HG03045 (cell line): ENCODE results near the gene CERK.
"Not testable (repeated sequence)": the region's sequence is repeated elsewhere in the genome, so short reads cannot be mapped to it uniquely, and the experiment has no call there.

ENCODE experiments used
- ATAC-seq: cut with Tn5 transposase; IDR thresholded peaks from one replicate; pipeline ENCODE4 v1.9.1; 2021; ENCODE audit warnings: mild to moderate bottlenecking, moderate library complexity; ENCODE audit not compliant: unreplicated experiment

Gene CERK

DNA sequence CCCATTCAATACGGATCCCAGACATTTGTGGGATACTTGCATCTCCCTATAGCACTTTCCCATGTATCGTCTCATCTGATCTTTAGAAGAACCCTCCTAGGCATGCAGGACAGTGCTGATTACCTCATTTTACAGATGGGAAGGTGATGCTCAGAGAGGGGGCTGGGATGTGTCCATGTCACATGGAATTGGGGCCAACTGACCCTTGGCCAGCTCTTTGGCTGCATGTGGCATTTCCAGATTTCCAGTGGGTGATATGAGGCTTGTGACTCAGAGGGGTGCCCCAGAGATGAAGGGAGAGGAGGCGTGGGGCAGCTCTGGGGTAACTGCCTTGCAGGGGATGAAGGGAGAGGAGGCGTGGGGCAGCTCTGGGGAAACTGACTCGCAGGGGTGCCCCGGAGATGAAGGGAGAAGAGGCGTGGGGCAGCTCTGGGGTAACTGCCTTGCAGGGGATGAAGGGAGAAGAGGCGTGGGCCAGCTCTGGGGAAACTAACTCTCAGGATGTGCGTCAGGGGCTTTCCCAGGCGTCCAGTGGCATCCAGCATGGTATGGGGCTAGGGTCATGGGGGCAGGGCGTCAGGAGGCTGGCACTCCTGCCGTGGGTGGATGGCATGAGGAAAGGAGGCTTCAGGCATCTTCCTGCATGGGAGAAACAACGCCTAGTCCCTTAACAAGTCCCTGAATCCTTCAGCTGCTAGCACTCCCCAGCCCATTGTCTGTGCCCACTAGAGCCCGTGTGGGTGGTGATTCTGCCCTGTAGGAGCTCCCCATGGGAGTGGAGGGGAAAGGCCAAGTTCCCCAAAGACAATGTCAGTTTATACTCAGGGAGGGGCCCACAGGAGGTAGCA lies 11.9 kb upstream of the CERK start:
- no peak for ATAC-seq

DNA sequence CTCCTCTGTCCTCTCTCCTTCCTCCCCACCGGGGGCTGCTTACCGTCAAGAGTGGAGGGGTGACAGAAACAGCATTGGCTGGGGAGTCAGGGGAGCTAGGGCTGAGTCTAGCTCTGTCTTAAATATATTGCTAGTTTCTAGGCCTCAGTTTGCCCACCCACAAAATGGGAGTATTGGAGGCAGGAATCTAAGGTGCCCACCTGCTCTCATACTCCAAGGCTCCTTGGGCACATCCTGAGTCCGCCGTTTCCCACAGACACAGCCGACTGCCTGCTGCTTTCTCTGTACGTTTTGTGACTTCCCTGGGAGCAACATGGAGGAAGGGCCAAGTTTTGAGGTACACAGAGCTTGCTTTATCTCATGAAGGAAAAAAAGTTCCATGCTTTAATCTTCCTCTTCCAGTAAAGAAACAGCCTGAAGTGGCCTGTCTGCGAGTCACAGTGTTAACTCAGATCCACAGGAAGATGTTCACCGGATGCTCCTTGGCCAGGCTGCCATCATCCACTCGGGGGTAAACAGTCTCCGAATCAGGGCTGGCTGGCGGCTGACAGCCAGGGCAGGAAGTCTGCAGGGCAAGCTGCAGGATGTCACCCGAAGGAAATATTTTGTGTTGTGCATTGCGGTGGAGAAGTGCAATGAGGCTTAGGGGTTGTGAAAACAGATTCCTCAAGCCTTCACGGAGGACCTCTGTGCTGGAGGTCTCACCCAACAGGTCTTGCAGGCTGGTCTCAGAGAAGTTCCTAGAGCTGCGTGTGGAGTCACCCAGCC lies 11.0 kb upstream of the CERK start:
- no peak for ATAC-seq

DNA sequence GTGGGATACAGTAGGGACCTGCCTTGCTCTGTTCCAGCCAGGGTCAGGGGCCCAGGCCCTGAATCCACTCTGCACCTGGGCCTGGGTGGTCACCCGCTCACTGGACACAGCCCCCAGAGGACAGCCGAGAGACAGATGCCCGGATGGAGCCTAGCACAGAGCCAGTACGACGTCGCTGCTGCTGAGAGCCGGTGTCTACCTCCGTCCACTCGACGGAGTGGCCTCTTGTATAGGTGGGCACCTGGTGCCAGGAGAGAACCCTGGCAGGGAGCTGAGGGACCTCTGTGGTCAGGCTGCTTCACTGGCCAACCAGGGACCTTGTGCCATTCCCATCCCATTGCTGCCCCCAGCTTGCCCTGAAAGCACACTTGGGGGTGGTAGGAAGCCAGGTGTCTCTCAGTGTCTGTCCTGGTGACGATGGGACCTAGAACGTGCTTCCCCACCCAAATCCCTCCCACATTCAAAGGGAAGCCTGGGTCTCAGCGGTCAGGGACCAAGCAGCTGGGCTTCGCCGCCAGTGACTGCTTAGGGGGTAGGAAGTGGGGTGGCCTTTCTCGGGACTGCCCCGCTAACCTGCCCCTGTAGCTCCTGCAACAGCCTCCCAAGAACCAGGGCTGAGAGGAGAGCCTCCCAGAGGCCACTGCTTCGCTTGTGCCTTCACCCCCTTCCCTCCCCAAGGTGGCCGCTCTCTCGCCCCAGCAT lies 10.3 kb upstream of the CERK start:
- no peak for ATAC-seq

DNA sequence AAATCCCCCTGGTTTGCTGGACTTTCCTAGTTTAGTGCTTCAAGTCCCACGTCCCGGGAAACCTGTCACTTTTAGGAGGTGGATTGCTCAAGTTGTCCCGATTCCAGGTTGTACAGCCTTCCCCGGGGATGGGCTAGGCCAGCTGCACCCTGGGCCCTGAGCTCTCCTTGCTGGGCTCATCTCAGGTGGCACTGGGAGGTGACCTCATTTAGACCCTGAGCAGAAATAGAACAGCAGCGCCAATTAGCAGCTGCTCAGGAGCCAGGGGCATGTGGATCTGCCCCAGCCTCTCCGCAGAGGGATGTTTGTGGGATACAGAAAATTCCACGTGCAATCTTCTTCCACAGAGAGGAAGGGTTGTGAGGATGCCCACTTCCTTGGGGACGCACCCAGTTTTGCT lies 9.6 kb upstream of the CERK start:
- no peak for ATAC-seq

DNA sequence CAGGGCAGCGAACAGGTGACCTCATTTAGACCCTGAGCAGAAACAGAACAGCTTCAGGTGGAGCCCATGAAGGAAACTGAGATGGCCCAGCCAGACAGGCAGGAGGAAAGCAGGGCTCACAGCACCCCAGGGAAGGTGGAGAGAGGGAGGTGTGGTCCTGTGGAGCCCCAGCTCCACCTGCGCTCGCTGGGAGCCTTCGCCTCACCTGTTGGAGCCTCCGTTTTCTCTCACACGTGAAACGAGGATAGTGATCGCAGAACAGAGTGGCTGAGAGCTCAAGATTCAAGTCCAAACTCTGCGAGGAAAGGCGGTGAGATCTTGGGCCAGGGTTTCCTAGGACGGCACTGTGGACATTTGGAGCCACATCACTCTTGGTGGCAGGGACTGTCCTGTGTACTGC lies 8.6 kb upstream of the CERK start:
- ATAC-seq = no peak

DNA sequence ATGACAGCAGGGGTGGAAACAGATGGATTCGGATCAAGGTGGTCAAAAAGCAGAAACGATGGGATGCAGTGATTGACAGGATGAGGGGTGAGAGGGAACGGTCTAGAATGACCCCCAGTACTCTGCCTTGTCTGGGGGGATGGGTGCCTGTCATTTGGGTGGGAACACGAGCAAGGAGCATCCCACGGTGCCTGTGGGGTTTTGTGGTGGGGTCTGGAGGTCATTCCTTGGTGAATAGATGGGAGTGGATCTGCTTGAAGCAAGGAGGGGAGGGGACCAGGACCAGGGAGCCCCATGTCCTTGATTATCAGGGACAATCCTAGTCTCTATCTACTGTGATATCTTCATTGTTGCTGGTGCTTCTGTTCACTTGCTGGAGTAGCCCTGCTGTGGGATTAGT lies 8.1 kb upstream of the CERK start:
- no peak for ATAC-seq

DNA sequence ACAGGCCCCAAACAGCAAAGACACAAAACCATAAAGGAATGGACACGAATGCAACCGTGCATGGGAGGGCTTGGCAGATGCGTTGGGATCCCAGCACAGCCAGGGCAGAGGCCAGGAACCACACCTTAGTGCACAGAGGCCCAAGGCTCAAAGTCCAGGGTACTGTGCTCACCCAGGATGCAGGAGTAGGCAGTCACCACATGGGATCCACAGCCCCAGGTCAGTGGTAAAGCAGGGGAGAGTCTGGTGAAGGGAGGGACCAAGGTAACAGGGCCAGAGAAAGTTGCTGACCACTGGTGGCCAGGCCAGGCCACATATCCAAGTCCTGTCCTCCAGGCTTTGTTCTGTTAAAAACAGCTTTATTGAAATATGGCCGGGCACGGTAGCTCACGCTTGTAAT lies 6.5 kb upstream of the CERK start:
- no peak for ATAC-seq

DNA sequence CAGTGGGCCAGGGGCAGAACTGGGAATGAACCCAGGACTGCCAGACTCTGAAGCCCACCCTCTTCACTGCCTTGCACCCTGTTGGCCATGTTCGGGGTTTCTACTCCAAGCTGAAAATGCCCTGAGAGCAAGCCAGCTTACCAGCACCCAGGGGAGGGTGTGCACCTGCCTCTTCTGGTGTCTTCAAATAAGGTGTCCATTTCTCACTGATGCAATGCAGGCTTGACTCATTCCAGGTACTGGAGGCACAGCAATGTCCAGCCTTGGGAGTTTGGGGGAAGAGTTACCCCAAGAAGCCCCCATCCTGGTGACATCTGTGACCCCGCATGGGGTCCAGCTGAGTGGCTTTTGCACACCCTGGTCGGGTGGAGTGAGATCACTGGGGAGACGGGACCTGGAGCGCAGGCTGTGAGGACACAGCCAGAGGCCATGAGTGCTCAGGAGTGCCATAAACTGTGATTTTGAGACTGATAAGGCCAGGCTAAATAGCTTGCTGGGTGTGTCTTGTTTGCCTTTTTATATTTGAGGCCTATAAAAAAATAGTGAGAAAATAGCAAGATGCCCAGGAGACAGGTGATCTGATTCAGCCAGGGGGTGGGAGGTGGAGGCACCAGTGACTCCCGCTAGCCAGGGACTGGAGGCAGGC lies 4.6 kb upstream of the CERK start:
- ATAC-seq = no peak

DNA sequence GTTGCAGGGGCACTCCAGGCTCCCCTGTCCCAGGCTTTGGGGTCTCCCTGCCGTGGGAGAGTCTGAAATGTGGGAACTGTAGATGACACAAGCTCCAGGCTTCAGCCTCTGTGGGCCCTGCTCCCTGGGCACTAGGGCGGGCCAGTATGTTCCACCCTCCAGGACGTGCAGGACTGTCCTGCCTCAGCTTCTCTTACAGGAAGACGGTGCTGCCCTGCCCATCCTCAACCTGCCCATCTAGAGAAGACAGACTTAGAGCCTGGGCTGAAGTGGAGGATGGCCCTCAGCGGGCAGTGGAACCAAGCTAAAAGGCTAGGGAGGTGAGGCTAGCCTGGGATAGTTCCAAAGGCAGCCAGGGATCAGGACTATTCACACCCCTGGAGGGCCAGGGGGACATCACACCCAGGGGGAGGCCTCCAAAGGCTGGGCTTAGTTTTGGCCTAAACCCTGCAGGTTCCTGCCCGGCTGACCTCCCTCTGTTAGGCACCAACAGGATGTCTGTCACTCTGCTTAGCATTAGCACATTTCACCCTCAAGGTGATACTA lies 4.0 kb upstream of the CERK start:
- ATAC-seq = no peak

DNA sequence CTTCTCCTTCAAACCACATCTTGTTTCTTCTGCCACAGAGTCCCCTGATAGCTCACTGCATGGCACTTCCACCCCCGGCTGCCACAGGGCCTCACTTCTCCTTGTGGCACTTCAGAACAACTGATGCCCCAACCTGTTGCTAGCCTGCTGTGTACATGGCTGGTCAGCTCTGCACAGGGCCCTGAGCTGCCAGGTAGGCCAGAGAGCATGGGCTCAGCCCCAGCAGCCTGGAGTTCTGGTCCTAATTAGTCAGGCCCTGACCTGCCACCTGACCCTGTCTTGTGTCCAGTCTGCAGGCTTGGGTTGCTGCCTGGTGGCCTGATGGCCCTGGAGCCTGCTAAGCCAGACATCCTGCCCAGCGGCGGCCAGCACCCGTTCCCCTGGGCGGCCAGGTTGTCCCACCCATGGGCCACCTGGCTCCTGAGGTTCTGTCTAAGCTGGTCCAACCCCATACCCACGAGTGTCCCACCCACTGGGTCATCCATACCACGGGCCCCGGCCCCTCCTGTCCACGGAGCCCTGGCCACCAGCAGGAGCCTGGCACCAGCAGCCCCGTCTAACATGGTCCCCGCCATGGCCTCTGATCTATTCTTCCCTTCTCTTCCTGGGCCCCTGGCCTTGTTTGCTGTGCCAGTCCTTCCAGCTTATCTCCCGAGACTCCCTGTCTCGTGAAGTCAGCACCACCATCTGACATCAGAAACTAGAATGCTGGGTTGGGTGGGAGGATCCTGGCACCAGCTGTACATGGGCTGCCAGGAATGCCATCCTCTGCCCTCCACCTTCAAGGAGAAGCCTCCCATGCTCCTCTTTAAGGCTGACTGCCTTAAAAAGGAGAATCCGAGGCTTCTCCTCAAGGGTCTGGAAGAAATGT lies 3.1 kb upstream of the CERK start:
- no peak for ATAC-seq

DNA sequence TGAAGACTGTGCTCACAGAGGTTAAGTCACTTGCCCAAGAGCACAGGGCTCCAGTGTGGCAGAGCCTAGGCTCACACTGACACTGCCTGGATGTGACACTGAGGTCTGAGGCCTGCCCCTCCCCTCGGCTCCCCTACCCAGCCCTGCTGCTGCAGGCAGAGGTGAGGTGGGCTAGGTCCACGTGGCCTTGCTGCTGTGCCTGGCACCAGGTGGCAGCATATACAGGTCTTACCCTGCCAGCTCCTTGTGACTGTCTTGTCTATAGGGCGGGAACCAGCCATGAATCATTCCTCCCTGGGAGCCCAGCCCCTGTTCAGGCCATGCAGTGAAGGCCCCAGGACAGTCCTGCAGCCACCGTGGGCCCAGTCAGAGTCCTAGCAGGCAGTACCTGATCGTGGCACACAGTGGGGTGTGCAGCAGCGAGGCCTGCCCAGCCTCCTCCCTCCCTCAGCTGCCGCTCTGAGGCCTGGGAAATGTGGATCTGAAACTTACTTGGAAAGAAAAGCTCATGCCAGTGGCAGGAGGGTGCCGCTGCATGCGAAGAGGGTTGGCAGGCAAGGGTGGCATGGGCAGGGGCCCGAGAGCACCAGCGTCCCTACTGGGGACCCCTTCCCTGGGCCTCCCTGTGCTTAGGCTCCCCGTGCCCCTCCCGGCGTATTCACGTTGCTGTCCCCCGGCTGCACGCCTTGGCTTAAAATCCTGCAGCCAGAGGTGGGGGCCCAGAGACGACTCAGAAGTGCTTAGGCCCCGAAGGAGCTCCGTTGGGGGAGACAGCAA lies 1.2 kb upstream of the CERK start:
- no peak for ATAC-seq

DNA sequence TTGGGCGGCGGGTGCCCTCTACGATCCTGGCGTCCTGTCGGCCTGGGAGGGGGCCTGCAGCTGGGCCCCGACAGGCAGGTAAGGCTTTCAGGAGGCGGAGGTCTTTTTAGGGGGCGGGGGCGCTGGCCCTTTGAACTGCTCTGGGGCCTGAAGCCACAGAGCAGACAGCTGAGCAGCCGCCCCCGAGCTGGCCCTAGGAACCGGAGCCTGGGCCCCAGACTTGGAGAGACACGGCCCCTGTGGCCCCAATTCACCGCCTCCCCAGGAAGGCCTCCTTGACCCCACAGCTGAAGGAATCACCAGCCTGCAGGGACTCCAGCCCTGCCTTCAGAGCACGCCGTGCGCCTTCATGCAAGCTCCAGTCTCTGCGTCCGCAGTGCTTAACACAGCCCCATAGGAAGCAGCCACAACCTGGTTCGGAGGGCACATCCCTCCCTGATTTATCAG lies 618 bp upstream of the CERK start:
- peak; percentile 11 for ATAC-seq

DNA sequence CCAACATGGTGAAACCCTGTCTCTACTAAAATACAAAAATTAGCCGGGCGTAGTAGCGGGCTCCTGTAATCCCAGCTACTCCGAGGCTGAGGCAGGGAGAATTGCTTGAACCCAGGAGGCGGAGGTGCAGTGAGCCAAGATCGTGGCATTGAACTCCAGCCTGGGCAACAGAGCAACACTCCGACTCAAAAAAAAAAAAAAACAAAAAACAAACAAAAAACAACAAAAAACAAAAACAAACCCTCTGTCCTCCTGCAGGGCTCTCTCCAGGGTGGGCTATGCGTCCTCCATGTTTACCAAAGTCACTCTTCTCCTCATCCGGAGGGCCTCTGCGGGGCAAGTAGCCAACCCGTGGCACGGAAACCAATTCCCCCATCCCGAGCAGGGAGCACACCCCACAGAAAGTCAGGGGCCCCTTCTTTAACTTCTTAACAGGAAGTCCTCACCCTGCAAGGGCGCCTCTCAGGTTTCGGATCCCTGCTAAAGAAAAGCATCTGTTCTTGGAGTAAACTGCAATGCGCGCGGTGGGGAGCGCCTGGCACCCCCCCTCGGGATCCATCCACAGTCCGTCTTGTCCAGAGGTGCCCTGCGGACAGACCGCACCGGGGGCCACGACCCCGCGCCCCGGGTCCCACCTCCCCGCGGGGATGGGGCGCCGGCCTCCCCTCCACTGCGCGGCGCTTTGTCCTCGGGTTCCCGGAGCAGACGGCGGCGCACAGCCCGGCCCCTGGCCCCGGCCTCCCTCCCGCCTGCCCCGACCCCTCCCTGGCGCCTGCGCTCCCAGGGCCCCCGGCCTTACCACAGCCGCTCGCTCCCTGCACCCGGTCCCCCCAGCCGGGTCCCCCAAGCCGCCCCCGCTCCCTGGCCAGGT lies 712 bp downstream of the CERK start:
- ATAC-seq = peak; percentile 30

DNA sequence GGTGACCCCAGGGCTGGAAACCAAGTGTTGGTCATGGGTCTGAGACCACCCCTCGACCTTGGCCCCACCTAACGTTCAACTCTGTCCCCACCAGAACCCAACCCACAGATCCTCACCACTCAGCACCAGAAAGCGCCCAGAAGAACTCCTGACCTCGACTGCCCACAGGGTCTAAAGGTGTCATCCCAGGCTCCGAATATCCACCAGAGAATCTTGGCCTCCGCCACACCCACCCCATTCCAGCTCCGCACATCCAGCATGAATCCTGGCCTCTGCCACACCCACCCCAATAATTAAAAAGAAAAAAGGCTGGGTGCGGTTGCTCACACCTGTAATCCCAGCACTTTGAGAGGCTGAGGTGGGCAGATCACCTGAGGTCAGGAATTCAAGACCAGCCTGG lies 1.3 kb downstream of the CERK start:
- no peak for ATAC-seq

DNA sequence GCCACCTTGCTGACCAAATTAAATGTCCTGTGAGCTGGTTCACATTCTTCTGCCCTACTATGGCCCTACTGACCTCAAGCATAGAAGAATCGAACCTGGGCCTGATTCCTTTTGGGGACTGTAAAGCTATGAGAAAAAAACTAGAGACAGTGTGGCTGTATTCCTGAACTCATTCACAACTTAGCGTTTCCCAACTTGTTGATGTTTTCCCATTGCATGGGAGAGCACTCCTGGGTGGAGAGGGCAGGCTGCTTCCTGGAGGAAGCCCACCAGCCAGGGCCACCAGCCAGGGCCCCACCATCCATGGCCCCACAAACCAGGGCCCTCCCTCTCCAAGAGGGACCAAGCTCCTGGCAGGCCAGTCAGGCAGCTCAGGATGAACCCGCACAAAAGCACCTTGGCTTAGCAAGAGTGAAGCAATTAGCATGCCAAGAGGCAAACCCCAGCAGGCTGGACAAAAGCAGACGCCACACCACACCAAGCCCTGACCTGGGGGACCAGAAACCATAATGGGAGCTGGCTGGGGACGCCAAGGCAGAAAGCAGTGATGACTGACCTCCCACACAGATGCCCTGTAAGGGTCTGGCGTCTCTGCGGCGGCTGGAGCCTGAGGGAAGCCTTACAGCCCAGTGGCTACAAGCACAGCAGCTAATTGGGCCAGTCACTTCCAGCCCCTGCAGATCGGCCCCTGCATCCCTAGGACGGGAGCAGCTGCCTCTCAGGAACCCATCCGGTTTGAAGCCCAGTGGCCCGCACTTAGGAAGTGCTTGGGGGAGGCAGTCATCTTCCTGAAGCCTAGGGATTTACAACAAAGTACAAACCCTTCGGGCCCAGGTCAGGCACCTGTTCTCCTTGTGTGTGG lies 2.1 kb downstream of the CERK start:
- no peak for ATAC-seq

DNA sequence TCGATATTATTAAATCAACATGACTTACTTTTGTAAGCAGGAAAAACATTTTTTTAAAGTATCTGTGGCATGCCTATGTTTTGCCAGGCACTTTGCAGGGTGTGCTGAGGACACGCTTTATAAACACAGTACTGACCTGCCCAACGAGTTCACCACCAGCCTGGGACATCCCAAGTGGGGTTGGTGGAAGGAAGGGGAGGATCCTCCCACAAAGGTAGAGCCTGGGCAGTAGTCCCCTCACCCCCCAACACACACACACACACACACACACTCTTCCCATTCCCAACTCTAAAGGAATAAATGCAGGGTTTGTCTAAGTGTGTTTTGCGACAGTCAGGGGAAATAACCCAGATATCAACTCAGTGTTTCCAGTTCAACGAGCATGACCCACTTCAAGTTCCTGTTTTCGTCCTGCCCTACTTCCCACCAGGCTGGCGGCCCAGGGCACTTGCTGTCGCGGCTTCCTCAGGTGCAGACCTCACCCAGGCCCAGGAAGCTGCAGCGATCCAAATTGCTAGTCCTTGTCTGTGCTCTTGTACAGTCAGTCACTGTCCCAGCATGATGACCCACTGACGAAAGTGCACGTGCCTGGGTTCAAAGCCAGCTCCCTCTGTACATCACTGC lies 3.1 kb downstream of the CERK start:
- no peak for ATAC-seq

DNA sequence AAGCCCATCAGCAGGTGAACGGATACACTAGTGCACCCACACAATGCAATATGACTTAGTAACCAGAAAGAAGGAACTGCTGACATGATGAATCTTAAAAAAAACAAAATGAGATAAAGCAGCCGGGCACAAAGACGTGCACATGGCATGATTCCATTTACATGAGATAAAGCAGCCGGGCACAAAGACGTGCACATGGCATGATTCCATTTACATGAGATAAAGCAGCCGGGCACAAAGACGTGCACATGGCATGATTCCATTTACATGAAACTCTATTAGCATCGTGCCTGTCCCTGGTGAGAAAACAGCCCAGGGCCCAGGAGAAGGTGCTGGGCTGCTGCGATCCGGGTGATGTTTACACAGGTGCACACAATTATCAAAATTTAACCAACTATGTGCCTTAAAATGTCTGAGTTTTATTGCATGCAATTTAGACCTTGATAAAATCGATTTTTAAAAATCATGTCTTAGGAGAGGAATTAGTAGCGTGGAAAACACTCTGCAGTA lies 3.8 kb downstream of the CERK start:
- not testable (repeated sequence) for ATAC-seq
